GM18526 (cell line): ENCODE data around the gene CAMK2D.

Source experiments
- POLR2A ChIP-seq: IDR thresholded peaks from 3 replicates; pipeline ENCODE4 v1.6.1; 2011; ENCODE audit not compliant: insufficient read length; ENCODE audit errors: extremely low read depth

CAMK2D gene

DNA sequence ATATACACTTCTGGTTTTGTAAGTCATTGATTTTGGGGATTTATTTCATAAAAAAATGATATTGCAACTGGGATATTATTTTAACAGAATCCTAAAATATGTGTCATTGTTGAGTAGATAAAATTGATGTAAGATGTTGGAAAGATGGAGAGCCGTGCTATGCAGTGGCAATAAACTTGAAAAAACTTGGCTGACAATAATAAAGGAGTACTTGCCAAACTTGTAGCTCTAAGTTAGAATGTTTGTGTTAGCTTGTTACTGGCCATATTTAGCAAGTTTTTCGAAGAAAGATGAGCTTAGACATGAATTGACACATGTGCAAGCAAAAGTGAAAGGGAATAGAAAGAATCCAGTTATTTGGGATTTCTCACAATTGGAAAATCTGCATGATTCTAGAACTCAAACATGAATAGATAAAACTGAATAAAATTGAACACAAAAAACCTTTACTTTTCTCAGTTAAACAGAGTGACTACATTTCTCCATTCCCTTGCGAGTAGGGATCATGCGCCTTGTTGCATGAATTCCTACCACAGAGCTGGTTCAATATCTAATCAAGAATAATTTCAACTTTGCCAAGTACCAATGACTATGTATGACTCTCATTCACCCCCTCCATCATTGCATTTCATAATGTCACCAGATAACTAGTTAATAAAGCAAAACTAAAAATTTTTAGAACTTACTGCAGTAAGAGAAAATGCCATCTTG is 327.8 kb downstream of the CAMK2D start:
- no peak for TF ChIP-seq POLR2A

- TF ChIP-seq POLR2A = no peak
Measured at GRCh38 chr4:113433116-113433515, 328.4 kb downstream of the CAMK2D start.

- TF ChIP-seq POLR2A = no peak
Measured at GRCh38 chr4:113423631-113424030, 337.9 kb downstream of the CAMK2D start.

DNA sequence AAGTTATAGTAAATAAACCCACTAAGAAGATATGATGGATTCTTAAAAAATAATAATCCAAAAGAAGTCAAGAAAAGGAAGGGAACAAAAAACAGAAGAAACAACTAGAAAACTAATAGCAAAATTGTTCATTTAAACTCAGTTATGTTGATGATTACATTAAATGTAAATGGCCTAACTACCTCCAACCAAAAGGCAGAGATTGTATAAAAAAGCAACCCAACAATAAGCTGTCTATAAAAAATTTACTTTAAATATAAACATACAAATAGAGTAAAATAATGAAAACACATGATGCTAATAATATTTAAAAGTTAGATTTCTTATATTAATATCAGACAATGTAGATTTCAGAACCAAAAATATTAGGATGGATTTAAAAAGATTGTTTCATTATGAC is 340.6 kb downstream of the CAMK2D start:
- TF ChIP-seq POLR2A = no peak

GRCh38 chr4:113419631-113420030 is 341.9 kb downstream of the CAMK2D start:
- no peak for TF ChIP-seq POLR2A

GRCh38 chr4:113411496-113411938 is 350.0 kb downstream of the CAMK2D start:
- no peak for TF ChIP-seq POLR2A

- no peak for TF ChIP-seq POLR2A
Measured at GRCh38 chr4:113410686-113411085, 350.9 kb downstream of the CAMK2D start.

DNA sequence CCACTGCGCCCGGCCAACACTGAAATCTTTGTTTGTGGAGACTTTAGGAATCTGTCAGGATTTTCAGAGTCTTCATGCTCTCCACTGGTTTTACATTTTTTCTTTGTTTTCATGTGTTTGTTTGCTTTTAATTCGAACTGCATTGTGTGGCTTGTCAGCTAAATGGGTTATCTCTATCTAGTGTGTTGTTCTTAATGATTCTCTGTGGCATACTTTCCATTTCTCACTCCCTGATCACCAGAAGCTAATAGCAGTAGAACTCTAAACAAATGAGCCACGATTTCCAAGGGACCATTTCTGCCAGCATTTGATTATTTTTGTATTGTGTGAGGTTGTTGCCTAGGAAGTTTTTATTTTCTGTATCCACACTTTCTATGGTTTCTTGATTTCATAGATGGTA is 352.4 kb downstream of the CAMK2D start:
- no peak for TF ChIP-seq POLR2A

GRCh38 chr4:113407409-113407808 is 354.1 kb downstream of the CAMK2D start:
- no peak for TF ChIP-seq POLR2A

DNA sequence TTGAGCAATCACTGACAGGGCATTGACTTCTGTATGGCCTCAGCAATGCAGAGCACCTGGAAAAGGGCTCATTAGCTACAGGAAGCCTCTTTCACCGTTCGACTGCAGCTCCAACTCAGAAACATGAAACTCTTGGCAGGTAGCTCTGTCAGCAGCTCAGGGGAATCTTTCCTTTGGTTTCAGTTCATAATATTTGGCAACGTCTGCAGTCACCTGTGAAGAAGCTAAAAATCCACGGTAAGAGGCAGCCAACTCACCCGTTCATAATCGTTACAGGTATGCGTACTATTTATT is 354.9 kb downstream of the CAMK2D start:
- TF ChIP-seq POLR2A = no peak

GRCh38 chr4:113405874-113406722 is 355.4 kb downstream of the CAMK2D start:
- no peak for TF ChIP-seq POLR2A

GRCh38 chr4:113404841-113405240 is 356.7 kb downstream of the CAMK2D start:
- TF ChIP-seq POLR2A = no peak

DNA sequence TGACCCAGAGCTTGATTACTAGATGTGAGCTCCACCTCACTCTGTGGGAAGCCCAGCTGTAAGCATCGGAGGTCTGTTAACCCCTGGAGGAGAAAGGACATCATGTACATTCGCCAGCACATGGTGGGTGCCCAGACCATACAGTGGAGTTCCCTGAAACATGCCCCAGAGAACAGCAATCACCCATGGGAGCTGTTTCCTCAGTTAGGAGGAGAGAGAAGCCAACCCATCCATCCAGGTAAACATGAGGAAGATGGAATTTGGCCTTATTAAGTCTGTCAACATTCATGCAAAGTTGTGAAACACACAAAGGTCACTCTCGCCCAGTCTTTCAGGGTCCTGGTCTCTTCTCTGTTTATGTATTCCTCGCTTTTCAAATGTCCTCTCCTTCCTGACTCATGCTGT is 357.4 kb downstream of the CAMK2D start:
- no peak for TF ChIP-seq POLR2A
